DMS53 (cell line): ENCODE measurements around the gene AKAP9.
"Not testable (repeated sequence)": the region's sequence is repeated elsewhere in the genome, so short reads cannot be mapped to it uniquely, and the experiment has no call there.

ENCODE experiments used
- DNase-seq: peaks from one replicate; lab custom pipeline; 2025; lab: John Stamatoyannopoulos, UW

Gene AKAP9

DNA sequence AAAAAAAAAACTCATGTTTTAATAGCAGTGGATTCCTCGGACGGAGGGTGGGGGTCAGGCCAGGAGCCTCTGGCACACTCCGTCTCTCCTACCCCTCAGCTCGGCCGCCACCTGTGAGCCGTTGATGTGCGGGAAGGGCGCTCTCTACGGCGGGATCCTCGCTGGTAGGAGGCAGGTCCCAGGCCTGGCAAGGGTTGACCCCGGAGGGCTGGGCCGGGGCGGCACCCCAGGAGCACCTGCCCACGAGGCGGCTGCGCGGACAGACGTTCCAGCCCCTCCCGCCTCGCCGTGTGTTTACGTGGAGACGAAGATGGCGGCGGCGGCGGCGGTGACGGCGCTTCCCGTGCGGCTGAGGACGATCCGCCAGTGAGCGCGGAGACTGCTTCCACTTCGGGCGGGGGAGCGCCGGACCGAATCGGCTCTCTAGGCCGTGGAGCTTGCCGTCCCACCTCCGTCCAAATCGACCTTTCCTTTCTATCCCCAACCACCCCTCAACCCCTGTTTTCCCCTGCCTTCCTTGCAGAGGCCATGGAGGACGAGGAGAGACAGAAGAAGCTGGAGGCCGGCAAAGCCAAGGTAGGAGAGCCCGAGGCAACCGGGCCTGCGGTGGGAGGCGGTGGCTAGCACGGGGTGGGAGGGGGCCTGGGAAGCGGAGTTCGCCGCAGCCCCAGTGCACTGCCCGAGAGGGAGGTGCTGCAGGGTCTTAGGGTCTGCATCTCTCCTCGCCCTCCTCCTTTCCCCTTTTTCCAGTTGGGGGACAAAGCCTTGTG lies at the start of gene AKAP9:
Gene AKAP9, plus strand, starts transcription at position 291 of the 770 bp plus-strand sequence. Its CDS starts 238 bp downstream, at position 529.
- peak; percentile 99 for DNase-seq

DNA sequence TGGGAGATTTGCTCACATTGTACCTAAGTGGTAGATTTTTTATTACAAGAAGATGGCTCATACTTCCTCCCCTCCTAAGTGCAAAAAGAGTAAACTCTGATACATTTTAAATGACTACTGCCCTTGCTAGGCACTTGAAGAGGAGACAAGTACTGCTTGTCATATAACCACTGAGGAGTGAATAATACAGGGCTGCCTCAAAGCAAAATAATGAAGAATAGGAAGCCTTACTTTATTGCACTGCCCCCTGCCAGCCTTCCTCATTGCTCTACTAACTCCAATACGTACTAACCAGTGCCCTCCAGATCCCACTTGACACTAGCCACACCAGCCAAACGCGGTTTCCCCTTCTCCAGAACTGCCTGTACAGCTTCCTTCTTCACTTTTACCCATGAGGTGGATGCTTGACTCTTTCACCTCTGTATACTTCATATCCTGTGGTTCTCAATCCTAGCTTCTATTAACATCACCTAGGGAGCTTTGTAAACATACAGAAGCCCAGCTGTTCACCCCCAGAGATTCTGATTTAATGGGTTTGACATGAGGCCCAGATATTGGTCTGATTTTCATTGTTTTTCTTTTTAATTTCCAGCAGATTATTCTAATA lies 48.5 kb upstream of the AKAP9 start:
- peak; percentile 44 for DNase-seq

GRCh38 chr7:91892821-91893340 lies 47.8 kb upstream of the AKAP9 start:
- DNase-seq: peak; percentile 68

GRCh38 chr7:91893699-91894098 lies 47.0 kb upstream of the AKAP9 start:
- DNase-seq: not testable (repeated sequence)

GRCh38 chr7:91894781-91895480 lies 45.7 kb upstream of the AKAP9 start:
- DNase-seq: no peak

DNA sequence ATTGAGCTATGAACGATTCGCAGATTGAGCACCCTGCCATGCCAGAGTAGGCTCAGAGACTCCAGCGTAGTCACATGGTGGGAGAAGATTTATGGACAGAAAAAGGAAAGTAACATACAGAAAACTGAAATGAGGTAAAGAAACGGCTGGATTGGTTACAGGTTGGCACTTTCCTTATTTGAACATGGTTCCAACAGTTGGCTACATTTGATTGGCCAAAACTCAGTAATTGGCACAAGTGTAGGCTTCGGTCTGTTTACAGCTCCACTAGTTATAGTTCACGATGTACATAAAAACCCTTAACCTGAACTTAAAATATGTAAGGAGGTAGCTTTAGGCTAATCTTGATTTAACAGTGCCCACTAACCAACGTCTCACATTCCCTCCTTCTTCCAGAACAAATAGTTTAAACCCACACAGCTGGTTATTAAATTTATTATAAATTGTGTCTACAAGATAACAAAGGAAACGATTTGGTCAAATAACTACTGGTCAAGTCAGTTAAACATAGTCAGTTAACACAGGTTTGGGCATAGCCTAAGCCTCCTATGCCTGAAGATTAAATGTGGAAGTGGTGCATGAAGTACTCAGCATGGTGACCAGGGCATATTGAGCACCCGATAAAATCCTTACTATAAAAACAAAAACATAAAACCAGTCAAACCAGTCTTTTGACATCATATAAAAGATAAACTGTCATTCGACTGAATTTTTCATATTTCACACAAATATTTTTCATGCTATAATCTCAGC lies 42.2 kb upstream of the AKAP9 start:
- DNase-seq: peak; percentile 56

DNA sequence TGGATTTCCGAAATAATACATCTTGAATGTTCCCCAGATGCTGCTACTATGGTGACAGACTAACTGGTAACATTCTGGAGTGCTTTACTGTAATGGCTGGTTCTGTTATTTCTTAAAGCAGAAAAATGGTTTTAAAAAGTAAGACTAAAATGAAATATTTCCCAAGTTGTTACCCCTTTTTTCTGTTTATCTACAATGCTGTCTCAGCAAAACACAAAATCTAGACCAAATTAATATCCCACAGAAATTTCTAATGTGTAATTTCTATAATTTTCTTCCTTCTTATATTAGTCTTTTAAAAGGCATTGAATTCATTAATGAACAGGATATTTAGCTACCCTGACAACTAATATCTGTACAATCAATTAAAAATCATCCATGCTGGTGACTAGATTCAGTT lies 41.1 kb upstream of the AKAP9 start:
- no peak for DNase-seq

GRCh38 chr7:91910171-91910570 lies 30.5 kb upstream of the AKAP9 start:
- DNase-seq: no peak

DNA sequence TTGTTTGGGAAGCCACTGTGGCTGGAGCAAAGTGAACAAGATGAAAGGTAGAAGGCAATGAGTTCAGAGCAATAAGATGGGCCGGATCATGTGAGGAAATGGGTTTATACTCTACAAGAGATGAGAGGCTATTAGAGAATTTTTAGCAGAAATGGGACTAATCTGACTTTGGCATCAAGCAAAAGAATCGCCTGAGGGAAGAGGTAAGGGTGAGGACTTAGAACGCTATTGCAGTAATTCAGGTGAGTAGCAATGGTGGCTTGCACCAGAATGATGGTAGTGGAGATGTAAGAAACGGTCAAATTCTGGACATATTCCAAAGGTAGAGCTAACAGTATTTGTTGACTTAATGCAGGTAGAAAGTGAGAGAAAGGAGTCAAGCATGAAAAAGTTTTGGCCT lies 29.5 kb upstream of the AKAP9 start:
- DNase-seq: no peak

GRCh38 chr7:91912494-91912893 lies 28.2 kb upstream of the AKAP9 start:
- DNase-seq: no peak

DNA sequence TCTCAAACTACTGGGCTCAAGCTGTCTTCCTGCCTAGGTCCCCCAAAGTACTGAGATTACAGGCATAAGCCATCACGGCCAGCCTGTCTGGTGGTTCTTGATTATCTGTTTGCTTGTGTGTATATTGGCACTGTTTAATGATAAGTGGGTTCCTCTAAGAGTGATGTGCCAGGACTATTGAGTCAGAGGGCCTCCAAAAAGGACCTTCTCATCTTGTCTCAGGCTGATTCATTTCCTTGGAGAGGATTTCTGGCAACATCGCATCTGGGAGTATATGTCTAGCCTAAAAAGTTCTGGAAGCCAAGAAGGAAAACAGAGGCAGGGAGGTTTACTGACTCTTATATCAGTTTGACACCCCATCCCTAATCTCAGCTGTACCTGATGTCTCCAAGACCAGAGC lies 27.1 kb upstream of the AKAP9 start:
- no peak for DNase-seq

GRCh38 chr7:91915401-91916050 lies 25.1 kb upstream of the AKAP9 start:
- no peak for DNase-seq

GRCh38 chr7:91916051-91916440 lies 24.6 kb upstream of the AKAP9 start:
- DNase-seq: no peak

DNA sequence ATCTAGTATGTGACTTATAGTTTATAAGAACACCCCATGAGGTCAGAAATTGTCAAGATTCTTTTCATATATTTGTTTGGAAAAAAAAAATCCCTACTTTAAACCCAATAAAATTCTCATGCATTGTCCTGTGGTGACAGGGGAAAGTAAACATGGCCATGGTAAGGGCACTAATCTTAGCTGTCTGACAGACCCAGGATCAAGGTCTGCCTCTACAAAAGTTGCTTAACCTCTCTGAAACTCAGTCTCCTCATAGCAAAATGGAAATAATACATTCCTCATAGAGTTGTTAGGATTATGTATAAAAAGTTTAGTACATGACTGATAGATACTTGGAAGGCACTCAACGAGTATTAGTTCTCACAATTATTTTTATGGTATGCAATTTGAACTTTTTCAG lies 22.3 kb upstream of the AKAP9 start:
- DNase-seq: no peak

DNA sequence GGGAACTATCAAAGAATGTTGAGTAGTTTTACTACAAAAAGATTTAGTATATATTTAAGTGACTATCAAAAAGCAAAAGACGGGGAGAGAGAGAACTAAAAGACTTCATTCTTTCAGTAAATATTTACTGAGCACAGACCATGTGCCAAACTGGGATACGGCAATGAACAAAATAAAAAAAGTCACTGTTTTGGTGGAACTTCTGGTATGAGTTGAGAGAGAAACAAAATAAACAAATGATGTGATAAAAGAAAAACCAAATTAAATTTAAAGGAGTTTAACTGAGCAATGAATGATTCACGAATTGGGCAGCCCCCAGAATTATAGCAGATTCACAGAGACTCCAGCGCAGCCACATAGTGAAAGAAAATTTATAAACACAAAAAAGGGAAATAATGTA lies 17.8 kb upstream of the AKAP9 start:
- no peak for DNase-seq

DNA sequence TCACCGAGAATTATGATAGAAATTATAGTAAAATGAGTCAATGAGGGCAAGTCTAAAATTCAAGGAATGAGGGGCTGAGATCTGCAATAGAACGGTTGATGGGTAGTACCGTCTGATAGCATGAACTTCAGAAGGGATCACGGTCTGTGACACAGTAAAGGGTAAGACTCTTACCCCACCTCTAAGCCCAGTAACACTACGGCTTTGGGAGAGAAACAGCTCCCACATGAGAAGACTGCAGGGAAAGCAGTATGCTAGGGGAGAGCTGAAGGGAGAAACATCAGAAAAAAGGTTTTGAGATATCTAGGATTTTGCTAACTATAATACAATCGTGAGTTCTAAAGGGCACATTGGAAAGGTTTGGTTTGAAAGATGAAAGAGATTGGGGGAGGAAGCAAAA lies 12.8 kb upstream of the AKAP9 start:
- DNase-seq: no peak

DNA sequence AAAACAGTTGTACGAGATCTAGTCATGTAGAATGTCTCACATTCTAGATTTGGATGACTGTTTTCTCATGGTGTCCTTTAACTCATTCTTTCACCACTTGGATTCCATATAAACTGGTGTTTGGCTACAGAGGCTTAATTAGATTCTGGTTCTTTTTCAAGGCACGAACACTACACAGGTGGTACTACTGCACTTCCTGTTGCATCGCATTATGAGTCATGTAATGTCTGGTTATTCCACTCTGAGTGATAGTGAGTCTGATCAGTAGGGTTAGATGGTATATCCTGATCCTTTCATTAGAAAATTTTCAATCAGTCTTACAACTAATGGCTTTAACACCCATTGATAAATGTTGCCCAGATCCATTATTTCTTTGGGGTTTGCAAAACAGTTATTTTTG lies 11.2 kb upstream of the AKAP9 start:
- DNase-seq: peak; percentile 85

GRCh38 chr7:91940171-91940570 lies 491 bp upstream of the AKAP9 start:
- DNase-seq: peak; percentile 68

DNA sequence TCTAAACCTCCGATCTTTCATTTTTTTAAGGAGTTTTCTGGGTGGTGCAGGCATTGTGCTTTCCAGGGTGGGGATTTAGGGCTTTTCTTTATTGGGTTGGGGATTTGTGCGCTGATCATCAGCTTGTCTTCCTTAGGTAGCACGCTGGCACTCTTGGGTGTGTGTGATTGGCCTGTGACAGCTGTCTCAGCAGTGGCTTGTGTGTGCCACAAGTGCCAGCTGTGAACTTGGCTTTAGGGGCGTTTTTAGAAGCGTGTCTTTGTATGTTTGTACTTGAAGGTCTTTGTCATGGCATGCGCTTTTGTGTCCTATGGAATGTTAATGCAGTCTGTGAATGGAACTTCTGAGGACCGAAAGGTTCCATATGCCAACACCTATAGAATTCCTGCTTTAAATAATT lies 788 bp downstream of the AKAP9 start:
- DNase-seq: peak; percentile 75

GRCh38 chr7:91942312-91942711 lies 1.6 kb downstream of the AKAP9 start:
- no peak for DNase-seq

DNA sequence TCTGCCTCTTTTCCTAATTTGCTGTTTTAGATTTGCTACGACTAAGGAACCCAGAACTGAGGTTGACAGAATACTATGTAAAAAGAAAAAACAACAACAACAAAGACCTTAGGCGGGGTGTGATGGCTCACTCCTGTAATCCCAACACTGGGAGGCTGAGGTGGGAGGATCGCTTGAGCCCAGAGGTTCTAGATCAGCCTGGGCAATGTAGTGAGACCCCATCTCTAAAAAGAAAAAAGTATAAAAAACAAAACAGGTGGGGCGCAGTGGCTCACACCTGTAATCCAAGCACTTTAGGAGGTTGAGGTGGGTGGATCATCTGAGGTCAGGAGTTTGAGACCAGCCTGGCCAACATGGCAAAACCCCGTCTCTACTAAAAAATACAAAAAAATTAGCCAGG lies 4.3 kb downstream of the AKAP9 start:
- not testable (repeated sequence) for DNase-seq

DNA sequence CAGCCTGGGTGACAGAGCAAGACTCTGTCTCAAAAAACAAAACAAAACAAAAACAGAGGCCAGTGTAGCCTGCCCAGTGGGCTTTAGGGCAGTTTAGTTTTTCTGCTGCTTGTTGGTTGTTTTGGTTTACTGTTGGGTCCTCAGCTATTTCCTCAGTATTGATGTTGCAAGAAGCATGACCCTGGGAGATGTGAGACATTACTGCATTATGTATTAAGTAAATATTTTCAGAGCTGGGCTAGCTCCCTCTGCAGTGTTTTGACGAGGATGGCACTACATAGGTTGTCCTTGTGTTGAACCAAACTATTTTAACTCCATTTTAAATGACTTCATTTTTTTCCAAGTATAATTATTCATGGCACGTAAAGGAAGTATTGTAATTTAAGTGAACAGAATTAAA lies 4.8 kb downstream of the AKAP9 start:
- DNase-seq: peak; percentile 60
